Measurements from ENCODE around the gene CARMIL3.

DNA sequence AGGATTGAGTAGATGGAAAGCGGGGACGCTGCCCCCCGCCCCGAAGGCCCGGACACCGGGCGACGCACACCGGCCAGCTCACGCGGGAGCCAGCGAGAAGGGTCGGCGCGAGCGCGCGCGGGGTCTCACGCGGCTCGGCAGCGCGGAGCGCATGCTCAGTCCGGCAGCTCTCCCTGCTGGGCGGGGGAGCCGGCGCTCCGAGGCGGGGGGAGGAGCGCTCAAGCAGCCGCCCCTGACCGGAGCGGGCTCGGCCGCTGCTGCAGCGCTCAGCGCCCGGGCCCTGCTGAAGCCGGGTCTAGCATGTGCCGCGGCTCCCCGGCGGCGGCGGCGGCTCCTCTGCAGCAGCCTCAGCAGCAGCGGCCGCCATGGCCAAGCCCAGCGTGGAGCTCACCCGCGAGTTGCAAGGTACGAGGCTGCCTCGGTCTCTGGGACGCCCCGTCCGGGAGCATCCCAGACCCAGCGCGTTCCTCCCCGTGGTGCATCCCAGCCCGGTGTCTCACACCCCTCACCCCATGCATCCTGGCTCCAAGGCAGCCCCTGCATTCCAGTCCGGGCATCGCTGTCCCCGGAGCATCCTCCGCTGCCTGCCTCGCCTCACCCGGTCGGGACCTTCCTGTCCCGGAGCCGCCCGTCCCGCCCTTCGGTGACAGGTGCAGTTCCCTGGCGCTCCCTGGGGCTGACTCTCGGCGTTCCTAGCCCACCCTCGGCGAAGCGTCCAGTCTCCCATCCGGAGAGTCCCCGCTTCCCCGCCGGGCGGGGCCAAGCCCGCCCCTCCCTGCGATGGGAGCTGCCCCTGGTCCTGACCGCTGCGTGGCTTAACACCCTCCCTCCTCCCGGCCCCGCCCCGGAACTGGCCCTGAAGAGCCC lies at the start of gene CARMIL3:
- TF ChIP-seq, protein P1, sequence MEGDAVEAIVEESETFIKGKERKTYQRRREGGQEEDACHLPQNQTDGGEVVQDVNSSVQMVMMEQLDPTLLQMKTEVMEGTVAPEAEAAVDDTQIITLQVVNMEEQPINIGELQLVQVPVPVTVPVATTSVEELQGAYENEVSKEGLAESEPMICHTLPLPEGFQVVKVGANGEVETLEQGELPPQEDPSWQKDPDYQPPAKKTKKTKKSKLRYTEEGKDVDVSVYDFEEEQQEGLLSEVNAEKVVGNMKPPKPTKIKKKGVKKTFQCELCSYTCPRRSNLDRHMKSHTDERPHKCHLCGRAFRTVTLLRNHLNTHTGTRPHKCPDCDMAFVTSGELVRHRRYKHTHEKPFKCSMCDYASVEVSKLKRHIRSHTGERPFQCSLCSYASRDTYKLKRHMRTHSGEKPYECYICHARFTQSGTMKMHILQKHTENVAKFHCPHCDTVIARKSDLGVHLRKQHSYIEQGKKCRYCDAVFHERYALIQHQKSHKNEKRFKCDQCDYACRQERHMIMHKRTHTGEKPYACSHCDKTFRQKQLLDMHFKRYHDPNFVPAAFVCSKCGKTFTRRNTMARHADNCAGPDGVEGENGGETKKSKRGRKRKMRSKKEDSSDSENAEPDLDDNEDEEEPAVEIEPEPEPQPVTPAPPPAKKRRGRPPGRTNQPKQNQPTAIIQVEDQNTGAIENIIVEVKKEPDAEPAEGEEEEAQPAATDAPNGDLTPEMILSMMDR (IDR thresholded peaks at IDR 0.05) = peak in 1 of 4 experiments; percentile 5
- TF ChIP-seq POLR2A (IDR thresholded peaks at IDR 0.05) = peak; percentile 56

All from prostate gland (tissue), 2 donors.